MM.1S (cell line): ENCODE results near the gene TMEM121B.

ENCODE experiments used
- CTCF ChIP-seq: fragments of 300-600 bp; sonication (generic); IDR thresholded peaks from 2 replicates; pipeline ENCODE4 v1.5.1; 2016; ENCODE audit warnings: antibody characterized with exemption, low read length, mixed read lengths
- EZH2phosphoT487 ChIP-seq: fragments of 300-600 bp; sonication (generic); IDR thresholded peaks from 2 replicates; pipeline ENCODE4 v1.6.1; 2018; ENCODE audit warnings: antibody characterized with exemption, low read length

- TF ChIP-seq CTCF (no peak), EZH2phosphoT487 (no peak)
Measured at GRCh38 chr22:17113600-17113999, 7.6 kb downstream of the TMEM121B start.
